LNCaP clone FGC (cell line): ENCODE data around the gene TRAPPC8.
A peak's percentile ranks its signal among the peaks of the same experiment; 100 is the strongest.
"Not testable (repeated sequence)": the region's sequence is repeated elsewhere in the genome, so short reads cannot be mapped to it uniquely, and the experiment has no call there.

Experiments
- DNase-seq: peaks from one replicate; pipeline ENCODE4 v3.0.0-alpha.2; 2011; ENCODE audit warnings: low read depth
- H3K4me3 ChIP-seq: 2 replicates; pipeline ENCODE4 v1.5.1; 2011; ENCODE audit warnings: mild to moderate bottlenecking, low read depth, low read length, control low read depth
- TF ChIP-seq, protein P1 (sequence below): IDR thresholded peaks from 2 replicates; pipeline ENCODE4 v1.5.1; 2012; ENCODE audit warnings: mild to moderate bottlenecking; ENCODE audit not compliant: control insufficient read depth, insufficient read depth; ENCODE audit errors: extremely low read depth

Gene TRAPPC8

DNA sequence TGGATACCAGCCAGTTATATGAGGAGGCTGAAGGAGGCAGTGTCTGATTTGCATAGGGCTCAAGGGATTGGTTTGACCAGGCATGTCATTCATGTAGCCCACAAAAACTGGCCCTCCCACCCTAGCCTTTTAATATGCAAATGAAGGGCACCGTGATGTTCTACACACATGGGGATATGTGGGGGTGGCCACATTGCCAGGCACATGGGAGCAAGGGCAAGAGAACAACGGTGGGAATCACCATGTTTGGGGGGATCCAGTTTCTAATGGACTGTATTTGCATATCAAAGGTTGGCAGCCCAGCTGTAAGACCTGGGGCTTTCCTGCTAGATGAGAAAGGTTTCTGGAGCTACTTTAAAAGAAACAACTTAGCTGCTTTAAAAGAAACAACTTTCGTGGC is 117.2 kb downstream of the TRAPPC8 start:
- no peak overlapping the region for H3K4me3 ChIP-seq
- TF ChIP-seq, protein P1, sequence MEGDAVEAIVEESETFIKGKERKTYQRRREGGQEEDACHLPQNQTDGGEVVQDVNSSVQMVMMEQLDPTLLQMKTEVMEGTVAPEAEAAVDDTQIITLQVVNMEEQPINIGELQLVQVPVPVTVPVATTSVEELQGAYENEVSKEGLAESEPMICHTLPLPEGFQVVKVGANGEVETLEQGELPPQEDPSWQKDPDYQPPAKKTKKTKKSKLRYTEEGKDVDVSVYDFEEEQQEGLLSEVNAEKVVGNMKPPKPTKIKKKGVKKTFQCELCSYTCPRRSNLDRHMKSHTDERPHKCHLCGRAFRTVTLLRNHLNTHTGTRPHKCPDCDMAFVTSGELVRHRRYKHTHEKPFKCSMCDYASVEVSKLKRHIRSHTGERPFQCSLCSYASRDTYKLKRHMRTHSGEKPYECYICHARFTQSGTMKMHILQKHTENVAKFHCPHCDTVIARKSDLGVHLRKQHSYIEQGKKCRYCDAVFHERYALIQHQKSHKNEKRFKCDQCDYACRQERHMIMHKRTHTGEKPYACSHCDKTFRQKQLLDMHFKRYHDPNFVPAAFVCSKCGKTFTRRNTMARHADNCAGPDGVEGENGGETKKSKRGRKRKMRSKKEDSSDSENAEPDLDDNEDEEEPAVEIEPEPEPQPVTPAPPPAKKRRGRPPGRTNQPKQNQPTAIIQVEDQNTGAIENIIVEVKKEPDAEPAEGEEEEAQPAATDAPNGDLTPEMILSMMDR = no peak
- DNase-seq = no peak

DNA sequence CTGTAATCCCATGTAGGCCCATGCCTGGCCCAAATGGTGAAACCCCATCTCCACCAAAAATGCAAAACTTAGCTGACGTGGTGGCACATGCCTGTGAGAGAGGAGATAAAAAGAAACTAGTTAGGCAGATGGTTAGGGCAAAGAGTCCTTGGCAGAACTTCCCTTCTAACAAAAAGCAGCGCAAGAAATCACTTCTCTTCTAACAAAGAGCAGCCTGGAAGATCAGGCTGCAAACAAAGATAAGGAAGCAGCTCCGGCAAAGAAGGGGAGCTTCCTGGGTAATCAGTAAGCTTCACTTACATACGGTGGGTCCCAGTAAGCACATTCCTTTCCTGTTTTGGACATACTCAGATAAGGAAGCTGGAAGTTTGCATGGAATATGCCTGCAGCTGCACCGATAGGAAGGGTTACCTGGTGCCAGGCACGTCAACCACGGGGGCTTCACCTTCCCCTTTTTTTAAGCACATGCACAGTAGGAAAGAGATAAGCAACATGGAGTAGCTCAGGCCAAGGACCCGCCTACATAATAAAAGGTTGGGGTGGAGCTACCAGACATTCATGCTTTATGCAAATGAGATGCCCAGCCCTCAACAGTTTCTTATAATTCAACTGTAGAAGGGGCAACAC is 121.3 kb downstream of the TRAPPC8 start:
- TF ChIP-seq, protein P1 = no peak
- no peak overlapping the region for H3K4me3 ChIP-seq
- no peak for DNase-seq

DNA sequence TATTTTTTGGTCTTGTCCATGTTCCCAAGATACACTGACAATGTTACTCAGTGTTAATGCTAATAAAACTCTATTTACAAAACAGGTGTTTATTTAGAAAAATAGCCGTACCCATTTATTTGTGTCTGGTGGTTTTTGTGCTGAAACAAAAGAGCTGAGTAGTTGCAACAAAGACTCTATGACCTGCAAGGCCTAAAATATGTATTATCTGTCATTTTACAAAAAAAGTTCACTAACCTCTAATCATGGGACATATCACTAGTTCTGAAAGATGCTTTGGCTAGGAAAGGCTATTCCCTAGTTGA is 123.1 kb downstream of the TRAPPC8 start:
- H3K4me3 ChIP-seq = no peak overlapping the region
- TF ChIP-seq, protein P1 = no peak
- no peak for DNase-seq

DNA sequence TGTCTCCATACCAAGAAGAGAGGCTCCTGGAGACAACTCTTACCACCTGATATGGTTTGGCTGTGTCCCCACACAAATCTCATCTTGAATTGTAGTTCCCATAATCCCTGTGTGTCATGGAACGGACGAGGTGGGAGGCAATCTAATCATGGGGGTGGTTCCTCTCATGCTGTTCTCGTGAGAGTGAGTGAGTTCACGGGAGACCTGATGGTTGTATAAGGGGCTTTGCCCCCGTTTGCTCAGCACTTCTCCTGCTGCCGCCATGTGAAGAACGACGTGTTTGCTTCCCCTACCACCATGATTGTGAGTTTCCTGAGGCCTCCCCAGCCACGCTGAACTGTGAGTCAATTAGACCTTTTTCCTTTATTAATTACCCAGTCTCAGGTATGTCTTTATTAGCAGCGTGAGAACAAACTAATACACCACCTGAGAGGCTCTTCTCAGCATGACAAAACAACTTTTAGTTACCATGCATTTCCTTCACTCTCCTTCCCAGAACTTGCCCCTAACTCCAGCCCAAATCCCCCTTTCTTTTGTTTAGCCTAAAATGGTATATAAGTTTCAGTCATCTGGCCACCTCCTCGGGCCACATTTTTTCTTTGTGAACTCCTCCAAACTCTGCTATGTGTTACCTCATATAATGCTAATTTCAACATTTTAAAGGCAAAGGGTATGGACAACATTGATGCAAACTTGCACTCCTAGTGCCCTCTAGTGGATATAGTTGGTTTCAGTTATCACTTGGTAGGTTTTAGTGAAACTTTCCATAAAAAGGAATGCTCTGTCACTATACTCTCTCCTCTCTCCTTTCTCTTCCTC is 123.6 kb downstream of the TRAPPC8 start:
- peak; percentile 17 for DNase-seq
- TF ChIP-seq, protein P1 = peak; percentile 76
- H3K4me3 ChIP-seq = no peak overlapping the region

DNA sequence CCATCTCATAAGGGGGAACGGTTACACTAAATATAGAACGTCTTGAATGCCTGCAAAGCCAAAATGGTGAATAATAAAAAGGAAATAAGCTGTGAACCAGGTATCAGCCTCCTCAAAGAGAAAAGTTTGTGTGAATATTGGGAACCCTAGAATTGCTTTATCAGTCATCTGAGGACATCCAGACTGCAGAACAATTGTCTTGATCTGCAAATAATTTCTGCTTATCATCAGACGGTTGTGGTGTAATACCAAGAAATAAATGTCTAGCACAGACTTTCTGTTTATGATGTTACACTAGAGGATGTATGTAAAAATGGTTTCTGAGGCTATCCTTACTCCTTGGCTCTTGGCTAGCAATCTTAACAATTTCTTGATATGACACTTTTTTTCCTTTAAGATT is 128.8 kb downstream of the TRAPPC8 start:
- DNase-seq = no peak
- H3K4me3 ChIP-seq = no peak overlapping the region
- TF ChIP-seq, protein P1 = no peak

DNA sequence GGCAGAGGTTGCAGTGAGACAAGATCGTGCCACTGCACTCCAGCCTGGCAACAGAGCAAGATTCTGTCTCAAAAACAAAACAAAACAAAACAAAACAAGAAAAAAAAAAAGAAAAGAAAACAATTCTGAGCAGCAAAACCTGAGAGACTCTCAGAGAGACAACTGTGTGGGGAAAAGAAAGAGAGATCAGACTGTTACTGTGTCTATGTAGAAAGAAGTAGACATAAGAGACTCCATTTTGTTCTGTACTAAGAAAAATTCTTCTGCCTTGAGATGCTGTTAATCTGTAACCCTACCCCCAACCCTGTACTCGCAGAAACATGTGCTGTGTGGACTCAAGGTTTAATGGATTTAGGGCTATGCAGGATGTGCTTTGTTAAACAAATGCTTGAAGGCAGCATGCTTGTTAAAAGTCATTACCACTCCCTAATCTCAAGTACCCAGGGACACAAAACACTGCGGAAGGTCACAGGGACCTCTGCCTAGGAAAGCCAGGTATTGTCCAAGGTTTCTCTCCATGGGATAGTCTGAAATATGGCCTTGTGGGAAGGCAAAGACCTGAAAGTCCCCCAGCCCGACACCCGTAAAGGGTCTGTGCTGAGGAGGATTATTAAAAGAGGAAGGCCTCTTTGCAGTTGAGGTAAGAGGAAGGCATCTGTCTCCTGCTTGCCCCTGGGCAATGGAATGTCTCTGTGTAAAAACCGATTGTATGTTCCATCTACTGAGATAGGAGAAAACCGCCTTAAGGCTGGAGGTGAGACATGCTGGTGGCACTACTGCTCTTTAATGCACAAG is 132.4 kb downstream of the TRAPPC8 start:
- not testable (repeated sequence) for DNase-seq, H3K4me3 ChIP-seq

DNA sequence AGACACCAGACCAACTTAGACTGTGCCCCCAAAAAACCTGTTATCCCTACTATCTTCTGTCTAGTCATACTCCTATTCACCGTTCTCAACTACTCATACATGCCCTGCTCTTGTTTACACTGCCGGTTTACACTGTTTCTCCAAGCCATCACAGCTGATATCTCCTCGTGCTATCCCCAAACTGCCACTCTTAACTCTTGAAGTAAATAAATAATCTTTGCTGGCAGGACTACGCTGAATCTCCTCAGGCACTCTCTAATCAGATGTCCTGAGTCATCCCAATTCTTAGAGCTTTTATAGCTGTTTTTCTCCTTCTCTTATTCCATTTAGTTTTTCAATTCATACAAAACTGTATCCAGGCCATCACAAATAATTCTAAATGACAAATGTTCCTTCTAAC is 133.9 kb downstream of the TRAPPC8 start:
- not testable (repeated sequence) for H3K4me3 ChIP-seq, DNase-seq
